Adrenal gland (tissue), 12 donors: ENCODE results near the gene RIPOR3. TPM values are rescaled to one million over a fixed set of nuclear protein-coding genes. Genes with fewer than 3 reads are reported as not detected.
A peak's percentile ranks its signal among the peaks of the same experiment; 100 is the strongest.

Experiments used
- DNase-seq, 7 donors: peaks; one replicate each; pipeline ENCODE4 v3.0.0-alpha.2; 2019 to 2020
- H3K27ac ChIP-seq, 5 donors: fragments of 200-600 bp; sonication (generic) in 4 of 5; 1 replicate in 3 of 5; 2 replicates in 2 of 5; pipeline versions ENCODE4 v1.5.1 to v1.8.0; 2016 to 2020; ENCODE audit warnings: mild to moderate bottlenecking in 1 of 5
- H3K27me3 ChIP-seq: fragments of 200-600 bp; 2 replicates; pipeline ENCODE4 v1.8.0; 2021
- H3K36me3 ChIP-seq, 2 donors: fragments of 200-600 bp; replicated peaks in 1 of 2; 1 replicate in 1 of 2; 2 replicates in 1 of 2; pipeline versions ENCODE4 v1.5.1 to v1.8.0; 2018 to 2022
- H3K4me1 ChIP-seq, 2 donors: fragments of 200-600 bp; replicated peaks in 1 of 2; 1 replicate in 1 of 2; 2 replicates in 1 of 2; pipeline versions ENCODE4 v1.5.1 to v1.8.0; 2018 to 2021
- H3K4me3 ChIP-seq, 4 donors: fragments of 200-600 bp; sonication (generic) in 3 of 4; one replicate each; pipeline ENCODE4 v1.5.1; 2016 to 2018
- H3K9me3 ChIP-seq, 3 donors: fragments of 200-600 bp; sonication (generic) in 1 of 3; replicated peaks in 1 of 3; 1 replicate in 2 of 3; 2 replicates in 1 of 3; pipeline versions ENCODE4 v1.5.1 to v1.8.0; 2016 to 2021
- POLR2A ChIP-seq, 2 donors: fragments of 450-650 bp; IDR thresholded peaks; one replicate each; pipeline ENCODE4 v1.6.1; 2017; ENCODE audit warnings: antibody characterized with exemption in 2 of 2, mild to moderate bottlenecking in 2 of 2, moderate library complexity in 1 of 2
- WGBS, 4 donors: extraction: QIAGEN DNeasy Blood & Tissue Kit in 2 of 4; methylation state at CpG; one replicate each; pipeline versions ENCODE4 v1.1.5 to v1.1.7; 2013 to 2017; 5-methylcytosine and 5-hydroxymethylcytosine counted together
- intact Hi-C, 2 donors: fragments of 100-400 bp; cut with DNase I; formaldehyde crosslinking; loops; one replicate each; pipeline versions ENCODE4 v1.14.1 to v1.15.0; 2022 to 2023
- polyA plus RNA-seq, 3 donors: library from polyadenylated mRNA; stranded (reverse); fragments of 200-250 nt in 2 of 3; fragments of 350-450 nt in 1 of 3; fragmentation: Illumina TruSeq in 1 of 3; extraction: RNeasy Lipid Tissue Mini Kit (QIAGEN cat#74804) in 1 of 3; gene quantifications; one replicate each; pipeline ENCODE4 v1.2.3, GENCODE V29; 2013 to 2014
- total RNA-seq, 9 donors: library from RNA; depleted of rRNA in 4 of 9; stranded (reverse); fragments of >200 nt in 4 of 9; fragments of 120-200 nt in 1 of 9; fragmentation: NEBNext Ultra II Directional in 1 of 9; extraction: Animal tissue kit (Norgen Biotek cat#: 25700) in 1 of 9; gene quantifications; one replicate each; pipeline versions ENCODE4 v1.1.0 to v1.2.4, GENCODE V29; 2013 to 2023
- TF ChIP-seq, protein P1 (sequence below), 6 experiments: fragments of 450-650 bp in 4 of 6; fragments of 200-600 bp in 2 of 6; sonication (generic) in 1 of 6; IDR thresholded peaks; 1 replicate in 5 of 6; 2 replicates in 1 of 6; pipeline versions ENCODE4 v1.5.1 to v1.8.0; 2016 to 2021; ENCODE audit warnings: antibody characterized with exemption in 6 of 6, mild to moderate bottlenecking in 2 of 6, moderate library complexity in 1 of 6
- donor health status: healthy with polysubstance abuse.
- donor health status: Bipolar disorder and iron deficiency.
- donor health status: DM: yes; HTN: yes; CAD: no.
- donor health status: DM: no; HTN: no; CAD: no.
- donor health status: DM: no; HTN: no; CAD: no.
- donor health status: DM: yes; HTN: yes; CAD: no.

Gene RIPOR3
- total and polyA plus RNA-seq, 12 donors: 3.4 to 135 (median 23.7) TPM

DNA sequence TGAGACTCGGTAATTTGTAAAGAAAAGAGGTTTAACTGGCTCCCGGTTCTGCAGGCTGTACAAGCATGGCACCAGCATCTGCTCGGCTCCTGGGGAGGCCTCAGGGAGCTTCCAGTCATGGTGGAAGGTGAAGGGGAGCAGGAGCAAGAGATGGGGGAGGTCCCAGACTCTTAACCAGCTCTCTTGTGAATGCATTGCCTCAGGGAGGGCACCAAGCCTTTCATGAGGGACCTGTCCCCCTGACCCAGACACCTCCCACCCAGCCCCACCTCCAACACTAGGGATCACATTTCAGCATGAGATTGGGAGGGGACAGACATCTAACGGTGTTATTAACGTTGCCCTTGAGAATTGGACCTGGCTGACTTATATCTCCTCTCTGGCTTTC is 112.6 kb downstream of the RIPOR3 start:
- peaks cover 0 to 75% of the 10 kb centered on the region in 2 donors for H3K36me3 ChIP-seq
- H3K27ac ChIP-seq: no peak overlapping the region
- DNase-seq: peak in 3 of 7 donors; percentile 10 to 41 (median 17)
- H3K9me3 ChIP-seq: no peaks in the 10 kb centered on the region
- H3K4me1 ChIP-seq: peaks cover 3 to 6% of the 10 kb centered on the region in 2 donors
- intact Hi-C loops: loop anchor here (5.0 kb wide), 3 partner anchors 76 to 391 kb away; no protein-coding TSS in a partner anchor
- H3K27me3 ChIP-seq: no peaks in the 10 kb centered on the region
- TF ChIP-seq, protein P1, sequence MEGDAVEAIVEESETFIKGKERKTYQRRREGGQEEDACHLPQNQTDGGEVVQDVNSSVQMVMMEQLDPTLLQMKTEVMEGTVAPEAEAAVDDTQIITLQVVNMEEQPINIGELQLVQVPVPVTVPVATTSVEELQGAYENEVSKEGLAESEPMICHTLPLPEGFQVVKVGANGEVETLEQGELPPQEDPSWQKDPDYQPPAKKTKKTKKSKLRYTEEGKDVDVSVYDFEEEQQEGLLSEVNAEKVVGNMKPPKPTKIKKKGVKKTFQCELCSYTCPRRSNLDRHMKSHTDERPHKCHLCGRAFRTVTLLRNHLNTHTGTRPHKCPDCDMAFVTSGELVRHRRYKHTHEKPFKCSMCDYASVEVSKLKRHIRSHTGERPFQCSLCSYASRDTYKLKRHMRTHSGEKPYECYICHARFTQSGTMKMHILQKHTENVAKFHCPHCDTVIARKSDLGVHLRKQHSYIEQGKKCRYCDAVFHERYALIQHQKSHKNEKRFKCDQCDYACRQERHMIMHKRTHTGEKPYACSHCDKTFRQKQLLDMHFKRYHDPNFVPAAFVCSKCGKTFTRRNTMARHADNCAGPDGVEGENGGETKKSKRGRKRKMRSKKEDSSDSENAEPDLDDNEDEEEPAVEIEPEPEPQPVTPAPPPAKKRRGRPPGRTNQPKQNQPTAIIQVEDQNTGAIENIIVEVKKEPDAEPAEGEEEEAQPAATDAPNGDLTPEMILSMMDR (IDR thresholded peaks at IDR 0.05): no peak
- no peak for TF ChIP-seq POLR2A (IDR thresholded peaks at IDR 0.05)
- H3K4me3 ChIP-seq: no peak overlapping the region
- WGBS, 4 donors: 53 to 78% (median 69%) methylated on average over 2 to 5 of the region's 5 CpGs

DNA sequence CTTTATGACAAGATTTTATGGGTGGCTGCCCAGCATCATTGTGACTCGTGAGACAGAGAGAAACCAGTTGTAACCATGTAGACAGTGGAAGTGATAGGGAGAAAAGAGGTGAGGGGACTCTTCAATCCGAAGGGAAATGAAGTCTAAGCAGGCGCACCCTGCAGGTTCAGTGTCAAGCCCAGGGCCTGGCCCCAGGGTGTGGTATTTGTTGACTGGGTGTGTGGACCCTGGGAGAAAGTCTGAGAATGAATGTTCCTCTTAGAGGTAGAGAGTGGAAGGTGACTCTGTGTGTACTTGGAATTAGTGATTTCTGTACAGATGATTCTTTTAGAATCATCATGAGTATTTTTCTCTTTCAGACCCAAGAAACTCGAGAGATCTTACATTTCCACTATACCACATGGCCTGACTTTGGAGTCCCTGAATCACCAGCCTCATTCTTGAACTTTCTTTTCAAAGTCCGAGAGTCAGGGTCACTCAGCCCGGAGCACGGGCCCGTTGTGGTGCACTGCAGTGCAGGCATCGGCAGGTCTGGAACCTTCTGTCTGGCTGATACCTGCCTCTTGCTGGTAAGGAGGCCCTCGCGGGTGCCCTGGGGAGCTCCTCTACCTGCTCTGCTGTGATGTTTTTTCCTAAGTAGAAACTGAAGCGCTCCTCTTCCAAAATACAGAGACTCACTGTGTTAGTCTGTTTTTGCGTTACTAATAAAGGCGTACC is 113.1 kb downstream of the RIPOR3 start:
- H3K4me3 ChIP-seq: no peak overlapping the region
- DNase-seq: peak in 3 of 7 donors; percentile 10 to 51 (median 23)
- H3K27me3 ChIP-seq: no peaks in the 10 kb centered on the region
- 64 to 69% (median 68%) methylated on average over 13 to 14 of the region's 14 CpGs for WGBS, 4 donors
- intact Hi-C loops: loop anchor here (5.0 kb wide), 3 partner anchors 76 to 391 kb away; no protein-coding TSS in a partner anchor
- no peak for TF ChIP-seq POLR2A (IDR thresholded peaks at IDR 0.05)
- TF ChIP-seq, protein P1 (IDR thresholded peaks at IDR 0.05): no peak
- peaks cover 0 to 69% of the 10 kb centered on the region in 2 donors for H3K36me3 ChIP-seq
- no peaks in the 10 kb centered on the region for H3K9me3 ChIP-seq
- peaks cover 9 to 12% of the 10 kb centered on the region in 2 donors for H3K4me1 ChIP-seq
- H3K27ac ChIP-seq: peak overlapping the region in 2 of 5 donors; percentile 38 to 59

DNA sequence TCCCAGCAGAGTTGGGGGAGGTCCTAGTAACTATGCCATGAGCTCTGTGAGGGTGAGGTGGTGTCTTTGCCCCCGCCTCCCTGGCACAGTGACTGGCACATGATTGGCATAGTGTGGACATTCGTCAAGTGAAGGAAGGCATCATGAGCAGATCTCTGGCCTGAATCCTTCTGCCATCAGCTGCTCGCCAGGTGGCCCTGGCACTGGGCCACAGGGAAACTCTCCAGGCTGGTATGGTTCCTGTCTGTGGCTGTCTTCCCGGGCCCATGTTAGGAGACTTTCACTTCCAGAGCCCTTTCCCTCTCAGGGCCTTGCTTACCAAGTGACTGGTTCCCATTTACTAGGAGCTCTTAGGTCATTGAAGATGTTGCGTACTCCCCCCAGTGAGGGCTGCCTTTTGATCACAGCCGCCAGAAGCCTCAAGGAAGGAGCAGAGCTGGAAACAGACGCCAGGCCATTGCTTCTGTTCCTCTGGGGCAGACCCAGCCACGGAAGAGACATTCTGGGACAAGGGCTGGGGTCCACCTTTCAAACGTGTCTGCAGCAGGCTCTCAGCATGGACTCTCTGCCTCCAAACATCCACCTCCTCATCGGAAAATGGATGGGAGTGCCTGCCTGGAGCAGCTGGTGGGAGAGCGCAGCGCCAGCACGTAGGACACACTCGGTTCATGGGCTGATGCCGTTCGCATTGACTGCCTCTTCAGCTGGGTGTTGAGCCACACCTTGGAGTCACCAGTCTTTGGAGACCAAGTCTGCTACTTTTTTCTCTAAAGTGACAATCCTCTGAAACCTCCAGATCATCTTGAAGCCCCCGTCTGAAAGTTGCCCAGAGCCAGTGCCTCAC is 113.9 kb downstream of the RIPOR3 start:
- intact Hi-C loops: loop anchor here (5.0 kb wide), 3 partner anchors 75 to 390 kb away; no protein-coding TSS in a partner anchor
- Histone ChIP-seq H3K4me3 (no peak overlapping the region), H3K27ac (peak overlapping the region in 2 of 5 donors; percentile 27 to 59), H3K9me3 (no peaks in the 10 kb centered on the region), H3K4me1 (peaks cover 17 to 20% of the 10 kb centered on the region in 2 donors), H3K27me3 (no peaks in the 10 kb centered on the region), H3K36me3 (peaks cover 0 to 61% of the 10 kb centered on the region in 2 donors)
- DNase-seq: peak in 6 of 7 donors; percentile 33 to 91 (median 62)
- 71 to 81% (median 75%) methylated on average over 11 to 17 of the region's 17 CpGs for WGBS, 4 donors
- TF ChIP-seq POLR2A (IDR thresholded peaks at IDR 0.05): no peak
- TF ChIP-seq, protein P1 (IDR thresholded peaks at IDR 0.05): no peak
